DOHH2 (cell line): ENCODE results near the gene PRDX3.

ENCODE experiments used
- H3F3A ChIP-seq: fragments of 200-600 bp; sonication (generic), shearing (Covaris generic); 2 replicates; pipeline ENCODE4 v1.6.0; 2016; ENCODE audit warnings: antibody characterized with exemption, mild to moderate bottlenecking; ENCODE audit not compliant: control insufficient read depth, insufficient read depth
- H3K27ac ChIP-seq: fragments of 200-600 bp; sonication (generic); 2 replicates; pipeline ENCODE4 v1.5.1; 2014; ENCODE audit warnings: low read depth, mild to moderate bottlenecking, low read length, moderate library complexity
- H3K27me3 ChIP-seq: fragments of 200-600 bp; sonication (generic); 2 replicates; pipeline ENCODE4 v1.6.1; 2014; ENCODE audit warnings: mild to moderate bottlenecking, low read length, mixed read lengths; ENCODE audit not compliant: control insufficient read depth
- H3K36me3 ChIP-seq: fragments of 200-600 bp; sonication (generic); 2 replicates; pipeline ENCODE4 v1.6.1; 2014; ENCODE audit warnings: mild to moderate bottlenecking, low read length, moderate library complexity, mixed read lengths; ENCODE audit not compliant: control insufficient read depth
- H3K4me1 ChIP-seq: fragments of 200-600 bp; sonication (generic); 2 replicates; pipeline ENCODE4 v1.6.1; 2014; ENCODE audit warnings: mild to moderate bottlenecking, low read length, mixed read lengths; ENCODE audit not compliant: control insufficient read depth
- H3K4me2 ChIP-seq: fragments of 200-600 bp; sonication (generic); 2 replicates; pipeline ENCODE4 v1.6.0; 2014; ENCODE audit warnings: mild to moderate bottlenecking, low read length, moderate library complexity
- H3K4me3 ChIP-seq: fragments of 200-600 bp; sonication (generic); 2 replicates; pipeline ENCODE4 v1.5.1; 2014; ENCODE audit warnings: mild to moderate bottlenecking, low read length, mixed read lengths
- H3K79me2 ChIP-seq: fragments of 200-600 bp; sonication (generic); 2 replicates; pipeline ENCODE4 v1.6.1; 2014; ENCODE audit warnings: mild to moderate bottlenecking, low read length, mixed read lengths; ENCODE audit not compliant: control insufficient read depth
- H3K9me2 ChIP-seq: fragments of 200-600 bp; sonication (generic); replicated peaks from 2 replicates; pipeline ENCODE4 v1.6.1; 2014; ENCODE audit warnings: mild to moderate bottlenecking, low read length, mixed read lengths; ENCODE audit not compliant: control insufficient read depth
- H3K9me3 ChIP-seq: fragments of 200-600 bp; sonication (generic); 2 replicates; pipeline ENCODE4 v1.6.1; 2014; ENCODE audit warnings: antibody characterized with exemption, low read length, mixed read lengths; ENCODE audit not compliant: control insufficient read depth, insufficient read depth
- H4K20me1 ChIP-seq: fragments of 200-600 bp; sonication (generic); 2 replicates; pipeline ENCODE4 v1.6.0; 2014; ENCODE audit warnings: low read depth, mild to moderate bottlenecking, antibody characterized with exemption, low read length, moderate library complexity; ENCODE audit not compliant: control insufficient read depth, insufficient read depth
- CTCF ChIP-seq: fragments of 200-600 bp; sonication (generic); IDR thresholded peaks from one replicate; pipeline ENCODE4 v1.5.1; 2014; ENCODE audit warnings: antibody characterized with exemption, mild to moderate bottlenecking, low read depth, low read length; ENCODE audit not compliant: poor library complexity, severe bottlenecking
- EZH2phosphoT487 ChIP-seq: fragments of 200-600 bp; sonication (generic); IDR thresholded peaks from 2 replicates; pipeline ENCODE4 v1.6.1; 2017; ENCODE audit warnings: borderline replicate concordance, mild to moderate bottlenecking, antibody characterized with exemption, low read length, moderate library complexity, mixed read lengths

Gene PRDX3

GRCh38 chr10:119207713-119208552 is 29.3 kb upstream of the PRDX3 start:
- Histone ChIP-seq H3K9me3 (no peaks in the 10 kb centered on the region), H3K27me3 (peaks cover 8% of the 10 kb centered on the region; the same call in 1 of the 2 replicates), H4K20me1 (peaks cover 4% of the 10 kb centered on the region; the same call in 1 of the 2 replicates), H3K9me2 (no peaks in the 10 kb centered on the region), H3K4me3 (peak overlapping the region; percentile 93), H3F3A (peaks cover 13% of the 10 kb centered on the region), H3K4me1 (peaks cover 33% of the 10 kb centered on the region), H3K36me3 (no peaks in the 10 kb centered on the region), H3K4me2 (peak overlapping the region; percentile 91), H3K79me2 (no peaks in the 10 kb centered on the region; the same call in 1 of the 2 replicates), H3K27ac (0 out of 2 replicates have a peak overlapping the region, but pooled peaks have one; percentile 15)
- no peak for TF ChIP-seq CTCF
- no peak for TF ChIP-seq EZH2phosphoT487

- Histone ChIP-seq H4K20me1 (peaks cover 4% of the 10 kb centered on the region; the same call in 1 of the 2 replicates), H3K9me2 (no peaks in the 10 kb centered on the region), H3K4me2 (peak within 1 kb of the TSS; percentile 91), H3F3A (peaks cover 13% of the 10 kb centered on the region), H3K79me2 (no peaks in the 10 kb centered on the region; the same call in 1 of the 2 replicates), H3K9me3 (no peaks in the 10 kb centered on the region), H3K27ac (peak within 1 kb of the TSS; percentile 52), H3K4me3 (peak within 1 kb of the TSS; percentile 93), H3K4me1 (peaks cover 33% of the 10 kb centered on the region), H3K27me3 (peaks cover 9% of the 10 kb centered on the region; the same call in 1 of the 2 replicates), H3K36me3 (no peaks in the 10 kb centered on the region)
- TF ChIP-seq EZH2phosphoT487 (no peak), CTCF (no peak)
These were observed 28.7 kb upstream of the PRDX3 start, which contains the start of gene GRK5 for GRCh38 chr10:119207366-119207666. Gene GRK5, plus strand, starts transcription at chr10:119207571. Its CDS starts 347 bp downstream, at chr10:119207918.

- H3K27ac ChIP-seq = peak overlapping the region; percentile 52
- no peaks in the 10 kb centered on the region; the same call in 1 of the 2 replicates for H3K79me2 ChIP-seq
- H3K9me3 ChIP-seq = no peaks in the 10 kb centered on the region
- H3K36me3 ChIP-seq = no peaks in the 10 kb centered on the region
- TF ChIP-seq CTCF (peak; percentile 77), EZH2phosphoT487 (no peak)
- H3K4me3 ChIP-seq = peak overlapping the region; percentile 76
- peaks cover 13% of the 10 kb centered on the region for H3F3A ChIP-seq
- H4K20me1 ChIP-seq = peaks cover 4% of the 10 kb centered on the region; the same call in 1 of the 2 replicates
- peaks cover 9% of the 10 kb centered on the region; the same call in 1 of the 2 replicates for H3K27me3 ChIP-seq
- peaks cover 33% of the 10 kb centered on the region for H3K4me1 ChIP-seq
- H3K4me2 ChIP-seq = peak overlapping the region; percentile 91
- H3K9me2 ChIP-seq = no peaks in the 10 kb centered on the region
These were observed 28.2 kb upstream of the PRDX3 start for GRCh38 chr10:119206603-119207365.
